HG03060 (cell line): ENCODE data around the gene TBC1D10A.

ENCODE experiments used
- ATAC-seq: cut with Tn5 transposase; IDR thresholded peaks from one replicate; pipeline ENCODE4 v1.9.1; 2021; ENCODE audit warnings: low read depth, moderate number of reproducible peaks; ENCODE audit not compliant: unreplicated experiment

TBC1D10A gene

DNA sequence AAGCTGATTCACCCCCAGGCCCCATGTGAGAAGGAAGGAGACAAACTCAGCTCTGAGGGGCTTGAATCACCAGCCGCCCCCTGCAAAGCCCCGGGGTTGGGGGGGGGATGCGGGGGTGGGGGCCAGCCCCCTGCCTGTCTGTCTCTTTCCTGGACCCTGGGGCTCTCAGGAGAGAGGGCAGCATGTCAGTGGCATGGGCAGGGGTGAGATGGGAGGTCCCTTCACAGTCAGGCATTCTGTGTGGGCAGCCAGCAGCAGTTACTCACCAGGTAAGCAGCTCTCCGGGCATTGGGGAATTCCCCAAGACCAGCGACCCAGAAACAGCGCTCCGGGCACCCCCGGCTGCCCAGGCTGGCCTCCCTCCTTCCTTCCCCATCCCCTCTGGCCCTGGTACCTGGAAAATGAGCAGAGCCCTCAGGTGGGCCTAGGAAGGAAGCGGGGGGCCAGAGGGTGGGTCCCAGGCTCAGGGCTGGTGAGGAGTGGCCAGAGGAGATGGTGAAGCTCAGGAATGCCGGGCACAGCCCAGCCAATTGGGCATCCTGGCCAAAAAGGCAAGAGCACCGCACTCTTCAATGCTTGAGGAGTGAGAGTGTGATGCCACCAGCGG, 76.0 kb downstream of the TBC1D10A start:
- no peak for ATAC-seq

- no peak for ATAC-seq
Observed at GRCh38 chr22:30250039-30250565, 76.6 kb downstream of the TBC1D10A start.

DNA sequence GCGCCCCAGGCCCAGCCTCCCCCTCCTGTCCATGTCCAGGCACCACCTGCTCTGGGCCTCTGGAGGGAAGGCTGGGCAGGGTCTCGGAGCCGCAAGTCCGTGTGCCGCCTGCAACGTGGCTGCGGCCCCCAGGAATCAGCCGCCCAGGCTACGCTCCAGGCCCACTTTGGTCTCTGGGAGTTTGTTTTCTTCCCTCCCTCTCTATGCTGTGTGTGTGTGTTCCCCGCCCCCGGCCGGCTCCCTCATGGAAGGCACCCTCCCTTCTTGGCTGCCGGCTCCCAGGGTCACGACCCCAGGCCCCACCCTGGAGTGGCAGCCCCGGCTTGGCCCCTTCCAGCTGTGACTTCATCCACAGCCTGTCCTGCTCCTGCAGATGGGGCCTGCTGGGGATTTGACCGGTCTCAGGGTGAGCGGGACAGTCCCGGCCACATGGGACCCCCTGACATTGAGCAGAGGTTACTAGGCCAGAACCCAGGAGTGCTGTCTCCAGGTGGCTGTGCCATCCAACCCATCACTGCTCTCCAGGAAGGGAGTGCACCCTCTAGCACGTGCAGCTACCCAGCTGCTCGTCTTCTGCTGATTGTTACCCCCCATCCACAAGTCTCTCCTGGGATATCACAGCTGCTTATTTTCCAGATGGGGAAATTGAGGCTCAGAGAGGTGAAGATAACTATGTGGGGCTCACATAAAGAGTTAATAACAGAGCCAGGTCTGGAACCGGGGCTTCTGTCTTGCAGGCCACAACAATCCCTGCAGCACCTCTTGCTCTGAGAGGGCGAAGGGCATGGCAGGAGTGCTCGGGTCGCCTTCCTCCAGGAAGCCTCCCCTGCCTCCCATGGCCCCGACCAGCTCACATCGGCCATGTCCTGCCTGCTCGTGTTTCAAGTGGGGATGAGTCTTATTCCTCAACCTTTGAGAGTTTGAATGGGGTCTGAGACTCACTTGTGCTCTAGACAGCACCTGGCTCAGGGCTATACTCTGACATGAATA, 77.4 kb downstream of the TBC1D10A start:
- ATAC-seq: no peak

GRCh38 chr22:30248484-30248883, 78.3 kb downstream of the TBC1D10A start:
- no peak for ATAC-seq

GRCh38 chr22:30247974-30248373, 78.8 kb downstream of the TBC1D10A start:
- ATAC-seq: no peak

GRCh38 chr22:30247561-30247960, 79.2 kb downstream of the TBC1D10A start:
- no peak for ATAC-seq

DNA sequence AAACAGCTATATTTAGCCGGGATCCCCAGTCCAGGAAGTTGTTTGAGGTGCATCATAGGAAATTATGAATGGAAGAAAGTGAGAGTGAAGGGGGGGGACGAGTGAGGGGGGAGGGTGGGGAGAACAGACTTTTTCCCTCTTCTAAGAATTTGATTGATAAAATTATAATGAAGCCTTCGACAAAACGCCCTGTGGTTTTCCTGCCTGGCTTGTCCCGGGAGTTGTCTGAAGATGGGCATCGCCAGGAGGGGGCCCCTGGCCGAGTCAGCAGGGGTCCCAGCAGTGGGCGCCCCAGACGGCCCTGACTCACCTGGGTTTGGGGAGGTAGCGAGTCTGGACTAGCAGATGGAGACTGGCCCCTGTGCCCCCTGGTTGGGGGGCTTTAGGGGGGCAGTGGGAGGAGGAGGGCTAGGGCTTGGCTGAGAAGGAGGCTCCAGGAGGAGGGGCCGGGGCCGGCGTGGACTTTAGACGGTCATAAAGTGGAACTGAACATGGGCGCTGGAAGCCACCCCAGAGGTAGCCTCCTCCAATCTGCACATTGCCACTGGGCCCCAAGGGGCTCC, 79.8 kb downstream of the TBC1D10A start:
- ATAC-seq: no peak

DNA sequence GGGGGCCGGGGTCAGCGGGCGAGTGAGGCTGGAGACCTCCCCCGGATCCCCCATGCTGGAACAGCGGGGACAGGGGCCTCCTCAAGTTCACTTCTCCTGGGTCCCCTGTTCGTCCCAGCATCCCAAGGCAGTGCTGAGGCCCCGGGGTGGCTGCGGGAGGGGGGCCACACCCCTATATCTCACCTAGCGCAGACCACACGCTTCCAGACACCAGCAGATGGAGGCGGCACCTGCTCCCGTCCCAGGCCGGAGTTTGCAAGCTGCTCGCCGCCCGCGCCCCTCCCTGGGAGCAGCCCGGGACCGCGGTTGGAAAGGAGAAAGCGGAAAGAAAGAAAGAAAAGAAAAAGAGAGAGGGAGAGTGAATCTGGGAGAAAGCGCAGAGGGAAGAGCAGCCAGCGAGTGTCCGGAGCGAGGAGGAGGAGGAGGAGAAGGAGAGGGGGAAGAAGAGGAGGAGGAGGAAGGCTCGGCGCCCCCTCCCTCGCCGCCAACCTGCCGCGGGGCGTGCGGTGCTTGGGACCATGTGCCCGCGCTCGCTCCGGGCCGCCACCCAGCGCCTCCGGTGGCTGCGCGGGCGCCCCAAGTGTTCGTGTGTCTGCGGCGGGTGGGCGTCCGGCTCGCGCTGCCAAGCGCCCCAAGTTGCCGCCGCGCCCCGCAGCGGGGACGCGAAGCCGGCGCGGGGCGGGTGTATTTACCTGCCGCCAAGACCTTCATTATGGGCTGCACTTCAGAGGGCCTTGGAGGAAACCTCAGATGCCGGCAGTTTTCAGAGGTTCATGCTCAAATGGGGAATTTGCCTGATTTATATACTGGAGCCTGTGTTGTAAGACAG, 80.5 kb downstream of the TBC1D10A start, which contains the start of gene LIF:
Gene LIF, minus strand, starts transcription at position 775 of the 829 bp plus-strand sequence. Its CDS starts 64 bp downstream, at position 711.
- no peak for ATAC-seq

GRCh38 chr22:30245181-30245984, 81.4 kb downstream of the TBC1D10A start:
- ATAC-seq: no peak

DNA sequence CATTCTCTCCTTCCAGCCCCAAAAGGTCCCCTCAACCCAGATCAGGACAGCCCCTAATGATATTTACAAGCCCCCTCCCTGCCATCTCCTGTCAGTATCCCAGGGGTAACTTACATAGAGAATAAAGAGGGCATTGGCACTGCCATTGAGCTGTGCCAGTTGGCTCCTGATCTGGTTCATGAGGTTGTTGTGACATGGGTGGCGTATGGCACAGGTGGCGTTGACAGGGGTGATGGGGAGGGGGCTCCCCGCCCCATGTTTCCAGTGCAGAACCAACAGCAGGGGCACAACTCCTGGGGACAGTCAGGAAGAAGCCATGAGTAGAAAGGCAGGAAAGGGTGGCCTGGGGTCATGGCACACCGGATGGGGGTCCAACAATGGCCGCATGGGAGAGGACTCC, 82.1 kb downstream of the TBC1D10A start:
- ATAC-seq: no peak

GRCh38 chr22:30244066-30244465, 82.7 kb downstream of the TBC1D10A start:
- no peak for ATAC-seq

GRCh38 chr22:30243661-30244060, 83.1 kb downstream of the TBC1D10A start:
- ATAC-seq: no peak
